Measurements from ENCODE around the gene SIGLEC6. TPM values are rescaled to one million over a fixed set of nuclear protein-coding genes. Genes with fewer than 3 reads are reported as not detected.

SIGLEC6 gene
- total RNA-seq, 1 donor from 2014 or later = not detected

DNA sequence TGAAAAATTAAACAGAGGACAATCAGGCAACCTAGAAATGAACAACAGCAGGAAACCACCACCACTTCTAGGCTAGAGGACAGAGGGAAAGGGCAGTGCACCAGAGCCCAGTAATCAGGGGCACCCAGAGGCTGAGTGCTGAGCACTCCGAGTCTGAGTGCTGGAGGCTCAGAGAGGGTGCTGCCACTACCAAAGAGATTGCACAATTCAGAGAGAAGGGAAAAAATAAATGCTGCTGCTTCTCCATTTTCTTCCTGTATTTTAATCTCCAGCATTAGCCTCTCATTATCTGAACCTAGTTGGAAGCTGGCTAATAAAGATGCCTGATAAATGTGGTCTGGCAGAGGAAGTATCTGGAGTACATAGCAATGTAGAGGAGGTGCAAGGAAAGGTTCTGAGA lies 27.8 kb upstream of the SIGLEC6 start:
- no peak overlapping the region for H3K4me3 ChIP-seq (ENCODE audit: low read depth, low read length)
- TF ChIP-seq, protein P1, sequence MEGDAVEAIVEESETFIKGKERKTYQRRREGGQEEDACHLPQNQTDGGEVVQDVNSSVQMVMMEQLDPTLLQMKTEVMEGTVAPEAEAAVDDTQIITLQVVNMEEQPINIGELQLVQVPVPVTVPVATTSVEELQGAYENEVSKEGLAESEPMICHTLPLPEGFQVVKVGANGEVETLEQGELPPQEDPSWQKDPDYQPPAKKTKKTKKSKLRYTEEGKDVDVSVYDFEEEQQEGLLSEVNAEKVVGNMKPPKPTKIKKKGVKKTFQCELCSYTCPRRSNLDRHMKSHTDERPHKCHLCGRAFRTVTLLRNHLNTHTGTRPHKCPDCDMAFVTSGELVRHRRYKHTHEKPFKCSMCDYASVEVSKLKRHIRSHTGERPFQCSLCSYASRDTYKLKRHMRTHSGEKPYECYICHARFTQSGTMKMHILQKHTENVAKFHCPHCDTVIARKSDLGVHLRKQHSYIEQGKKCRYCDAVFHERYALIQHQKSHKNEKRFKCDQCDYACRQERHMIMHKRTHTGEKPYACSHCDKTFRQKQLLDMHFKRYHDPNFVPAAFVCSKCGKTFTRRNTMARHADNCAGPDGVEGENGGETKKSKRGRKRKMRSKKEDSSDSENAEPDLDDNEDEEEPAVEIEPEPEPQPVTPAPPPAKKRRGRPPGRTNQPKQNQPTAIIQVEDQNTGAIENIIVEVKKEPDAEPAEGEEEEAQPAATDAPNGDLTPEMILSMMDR (conservative IDR thresholded peaks at IDR 0.05; ENCODE audit: low read depth, low read length) = no peak
- no peak for DNase-seq (ENCODE audit: low read depth)

GRCh38 chr19:51552996-51553725 lies 21.7 kb upstream of the SIGLEC6 start:
- no peak overlapping the region for H3K4me3 ChIP-seq (ENCODE audit: low read depth, low read length)
- TF ChIP-seq, protein P1 (conservative IDR thresholded peaks at IDR 0.05; ENCODE audit: low read depth, low read length) = no peak
- DNase-seq (ENCODE audit: low read depth) = no peak

DNA sequence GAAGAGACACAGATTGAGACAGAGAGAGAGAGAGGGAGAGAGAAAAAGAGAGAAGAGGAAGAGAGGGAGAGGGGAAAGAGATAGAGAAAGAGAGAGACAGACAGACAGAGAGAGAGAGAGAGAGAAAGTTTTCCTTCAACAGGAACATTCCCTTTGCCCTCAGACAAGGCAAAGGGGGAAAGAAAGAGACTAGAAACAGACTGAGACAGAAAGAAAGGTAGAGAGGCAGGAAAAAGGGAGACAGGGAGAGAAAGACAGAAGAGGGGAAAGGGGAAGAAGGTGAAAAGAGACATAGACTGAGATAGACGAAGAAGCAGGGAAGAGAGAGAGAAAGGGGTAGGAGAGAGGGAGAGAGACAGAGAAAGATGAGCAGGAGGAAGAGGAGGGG lies 21.1 kb upstream of the SIGLEC6 start:
- TF ChIP-seq, protein P1 (conservative IDR thresholded peaks at IDR 0.05; ENCODE audit: low read depth, low read length) = no peak
- no peak overlapping the region for H3K4me3 ChIP-seq (ENCODE audit: low read depth, low read length)
- DNase-seq (ENCODE audit: low read depth) = no peak

DNA sequence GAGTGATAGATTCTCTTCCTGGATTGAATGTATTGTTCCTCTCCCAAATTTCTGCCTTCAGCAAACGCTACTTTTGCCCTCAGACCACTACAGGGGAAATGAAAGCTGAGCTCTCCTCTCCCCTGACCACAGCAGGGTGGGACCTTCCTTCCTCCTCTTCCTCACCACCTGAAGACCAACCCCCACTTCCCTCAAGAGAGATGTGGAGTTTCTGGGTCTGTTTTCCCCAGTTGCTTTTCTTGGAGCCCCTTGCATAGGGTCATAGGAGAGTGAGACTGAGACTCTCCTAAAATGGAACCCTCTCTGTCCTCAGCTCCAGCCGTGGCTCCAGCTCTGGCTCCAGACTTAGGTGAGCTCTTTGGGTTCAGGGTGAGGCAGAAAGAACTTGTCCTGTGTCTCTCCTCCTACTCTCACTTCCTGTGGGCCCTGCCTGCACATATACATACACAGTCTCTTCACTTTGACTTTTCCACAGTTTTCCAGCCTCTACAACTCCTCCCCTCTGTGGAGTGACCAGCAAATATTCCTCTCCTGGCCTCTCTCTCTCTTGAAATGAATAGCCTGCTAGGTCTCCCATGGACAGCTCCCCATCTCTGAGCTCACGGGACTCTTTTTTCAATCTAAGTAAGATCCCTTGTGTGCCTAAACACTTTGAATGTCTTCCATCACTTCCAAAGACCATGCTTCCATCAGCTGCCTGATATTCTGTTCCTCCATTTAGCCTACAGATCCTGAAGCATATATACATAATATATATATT lies 20.4 kb upstream of the SIGLEC6 start:
- DNase-seq (ENCODE audit: low read depth) = no peak
- TF ChIP-seq, protein P1 (conservative IDR thresholded peaks at IDR 0.05; ENCODE audit: low read depth, low read length) = no peak
- no peak overlapping the region for H3K4me3 ChIP-seq (ENCODE audit: low read depth, low read length)

DNA sequence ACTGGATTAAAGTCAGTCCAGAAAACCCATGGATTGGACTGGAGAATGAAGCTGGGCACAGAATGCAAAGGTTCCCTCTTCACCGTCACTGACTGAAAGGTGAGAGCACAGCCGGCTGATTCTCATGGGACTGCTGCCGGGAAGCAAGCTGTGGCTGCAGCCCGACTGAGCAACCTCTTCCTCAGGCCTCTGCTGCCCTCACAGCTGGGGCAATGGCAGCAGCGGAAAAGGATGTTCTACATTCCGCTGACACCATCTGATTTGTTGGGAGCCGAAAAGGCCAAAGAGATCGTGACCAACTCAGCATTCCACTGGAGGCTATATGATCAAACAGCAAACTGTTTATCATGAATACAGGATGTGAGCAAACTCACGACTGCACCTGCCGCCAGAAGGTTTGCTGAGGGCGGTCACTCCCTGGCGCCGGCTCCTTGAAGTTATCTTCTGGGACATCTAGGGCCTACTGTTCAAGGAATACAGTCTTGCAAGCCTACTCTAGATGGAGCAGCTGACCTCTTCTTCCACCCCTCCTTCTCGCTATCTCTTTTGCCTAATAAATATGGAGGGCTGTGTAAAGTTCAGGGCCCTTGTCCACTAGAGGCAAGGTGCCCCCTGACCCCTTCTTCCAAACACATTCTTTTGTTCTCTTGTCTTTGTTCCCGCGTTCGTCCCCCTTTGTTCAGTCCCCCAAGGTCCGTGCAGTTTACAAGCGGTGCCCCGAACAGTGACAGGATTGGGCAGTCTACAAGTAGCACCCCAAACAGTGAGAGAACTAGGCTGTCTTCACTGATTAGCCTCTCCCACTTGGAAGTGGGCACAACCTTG lies 19.6 kb upstream of the SIGLEC6 start:
- H3K4me3 ChIP-seq (ENCODE audit: low read depth, low read length) = no peak overlapping the region
- no peak for DNase-seq (ENCODE audit: low read depth)
- TF ChIP-seq, protein P1 (conservative IDR thresholded peaks at IDR 0.05; ENCODE audit: low read depth, low read length) = no peak

GRCh38 chr19:51549533-51550324 lies 18.3 kb upstream of the SIGLEC6 start:
- no peak for DNase-seq (ENCODE audit: low read depth)
- no peak overlapping the region for H3K4me3 ChIP-seq (ENCODE audit: low read depth, low read length)
- TF ChIP-seq, protein P1 (conservative IDR thresholded peaks at IDR 0.05; ENCODE audit: low read depth, low read length) = no peak

All from epithelial cell of proximal tubule (primary cell).